HCT116 (cell line): Measurements from ENCODE around the gene TOB2. TPM values are rescaled to one million over a fixed set of nuclear protein-coding genes. Genes with fewer than 3 reads are reported as not detected.

ENCODE experiments used
- ATAC-seq: fragments of 200-7000 bp; cut with Tn5 transposase; 2 replicates; pipeline ENCODE4 v1.9.1; 2020; ENCODE audit warnings: mild to moderate bottlenecking, moderate library complexity
- BruUV-seq: library from RNA; stranded (reverse); fragments of 400-500 nt; replicated peaks from 2 replicates; lab custom pipeline; 2021; lab: Mats Ljungman, UMichigan
- CTCF ChIA-PET: fragments of 300-600 bp; sonication (Branson Sonifier 250); formaldehyde crosslinking; loops from one replicate; lab custom pipeline; 2021; ENCODE audit warnings: antibody characterized with exemption; lab: Charles Lee
- POLR2A ChIA-PET: fragments of 300-600, 350-600 bp; sonication (Branson Sonifier 250); formaldehyde crosslinking; loops from one replicate; lab custom pipeline; 2021; ENCODE audit warnings: antibody characterized with exemption; lab: Charles Lee
- RAD21 ChIA-PET, 2 experiments: fragments of 300-600 bp; sonication (Branson Sonifier 250); formaldehyde crosslinking; loops; one replicate each; lab custom pipeline; 2023; ENCODE audit warnings: low total read pairs in 2 of 2; ENCODE audit not compliant: uncharacterized antibody in 2 of 2, unreplicated experiment in 2 of 2, low non-redundant PET in 1 of 2; lab: Charles Lee
- DNase-seq: peaks from one replicate; pipeline ENCODE4 v3.0.0-alpha.2; 2010; ENCODE audit warnings: low read depth, low spot score
- H2AFZ ChIP-seq: fragments of 200-600 bp; shearing (Covaris generic), sonication (generic); 2 replicates; pipeline ENCODE4 v1.6.1; 2017; ENCODE audit warnings: low read depth, mixed run types, mixed read lengths, antibody characterized with exemption, low read length; ENCODE audit not compliant: poor library complexity, severe bottlenecking
- H3K27ac ChIP-seq: 2 replicates; pipeline ENCODE4 v1.5.1; 2012; ENCODE audit warnings: low read depth, low read length
- H3K27me3 ChIP-seq: fragments of 200-600 bp; sonication (generic); 2 replicates; pipeline ENCODE4 v1.6.1; 2016; ENCODE audit warnings: mixed run types, low read length, mixed read lengths; ENCODE audit not compliant: insufficient read depth
- H3K36me3 ChIP-seq, 2 experiments: fragments of 200-500 bp in 1 of 2; fragments of 200-600 bp in 1 of 2; sonication (Bioruptor generic) in 1 of 2; sonication (generic) in 1 of 2; 2 replicates each; pipeline versions ENCODE4 v1.5.1 to v1.6.1; 2014 to 2016; ENCODE audit warnings: low read length in 2 of 2, inconsistent platforms in 1 of 2, mixed read lengths in 1 of 2, mixed run types in 1 of 2; ENCODE audit not compliant: insufficient read depth in 2 of 2, control insufficient read depth in 1 of 2
- H3K4me1 ChIP-seq, 2 experiments: fragments of 200-600 bp in 1 of 2; sonication (generic) in 1 of 2; 2 replicates each; pipeline versions ENCODE4 v1.5.1 to v1.6.1; 2012 to 2017; ENCODE audit warnings: low read length in 2 of 2, inconsistent platforms in 1 of 2, mild to moderate bottlenecking in 1 of 2, mixed read lengths in 1 of 2, mixed run types in 1 of 2, moderate library complexity in 1 of 2; ENCODE audit not compliant: insufficient read depth in 2 of 2, control insufficient read depth in 1 of 2
- H3K4me2 ChIP-seq: fragments of 200-600 bp; sonication (generic); 2 replicates; pipeline ENCODE4 v1.6.1; 2017; ENCODE audit warnings: mixed run types, low read length, mixed read lengths
- H3K4me3 ChIP-seq, 2 experiments: fragments of 200-600 bp in 1 of 2; sonication (generic) in 1 of 2; replicated peaks in 1 of 2; 2 replicates each; pipeline ENCODE4 v1.5.1; 2011 to 2016; ENCODE audit warnings: low read length in 2 of 2, control low read depth in 1 of 2, low read depth in 1 of 2, mild to moderate bottlenecking in 1 of 2, mixed read lengths in 1 of 2, mixed run types in 1 of 2
- H3K79me2 ChIP-seq: fragments of 200-600 bp; sonication (generic); 2 replicates; pipeline ENCODE4 v1.6.1; 2017; ENCODE audit warnings: mild to moderate bottlenecking, mixed run types, low read length, moderate library complexity, mixed read lengths; ENCODE audit not compliant: insufficient read depth
- H3K9ac ChIP-seq: fragments of 200-600 bp; sonication (generic); 2 replicates; pipeline ENCODE4 v1.6.1; 2016; ENCODE audit warnings: low read length, mixed read lengths
- H3K9me2 ChIP-seq: fragments of 200-600 bp; sonication (generic), shearing (Covaris generic); 2 replicates; pipeline ENCODE4 v1.6.1; 2017; ENCODE audit warnings: mixed run types, mild to moderate bottlenecking, moderate library complexity; ENCODE audit not compliant: insufficient read depth
- H3K9me3 ChIP-seq, 2 experiments: fragments of 200-500 bp in 1 of 2; fragments of 200-600 bp in 1 of 2; sonication (Bioruptor generic) in 1 of 2; sonication (generic) in 1 of 2; 2 replicates each; pipeline ENCODE4 v1.6.1; 2014 to 2017; ENCODE audit warnings: low read length in 2 of 2, mixed read lengths in 2 of 2, inconsistent platforms in 1 of 2, low read depth in 1 of 2, mild to moderate bottlenecking in 1 of 2, mixed run types in 1 of 2, moderate library complexity in 1 of 2; ENCODE audit not compliant: control insufficient read depth in 1 of 2, insufficient read depth in 1 of 2
- H4K20me1 ChIP-seq: fragments of 200-600 bp; sonication (generic), shearing (Covaris generic); 2 replicates; pipeline ENCODE4 v1.6.1; 2017; ENCODE audit warnings: mixed run types, mild to moderate bottlenecking, moderate library complexity; ENCODE audit not compliant: insufficient read depth
- CBX3 ChIP-seq: IDR thresholded peaks from 2 replicates; pipeline ENCODE4 v1.6.1; 2012; ENCODE audit warnings: low read depth
- CTCF ChIP-seq, 3 experiments: fragments of 200-600 bp in 1 of 3; sonication (generic) in 1 of 3; IDR thresholded peaks in 2 of 3; conservative IDR thresholded peaks in 1 of 3; 2 replicates each; pipeline ENCODE4 v1.5.1; 2012 to 2017; ENCODE audit warnings: low read depth in 2 of 3, low read length in 2 of 3, antibody characterized with exemption in 1 of 3, borderline replicate concordance in 1 of 3, control low read depth in 1 of 3, mild to moderate bottlenecking in 1 of 3, mixed read lengths in 1 of 3, mixed run types in 1 of 3, moderate library complexity in 1 of 3; ENCODE audit not compliant: insufficient read depth in 1 of 3
- EGR1 ChIP-seq: IDR thresholded peaks from 2 replicates; pipeline ENCODE4 v1.6.1; 2012; ENCODE audit warnings: low read depth
- EZH2 ChIP-seq: fragments of 200-600 bp; sonication (generic); IDR thresholded peaks from 2 replicates; pipeline ENCODE4 v1.6.1; 2017; ENCODE audit warnings: antibody characterized with exemption, mixed run types
- EZH2phosphoT487 ChIP-seq: fragments of 200-600 bp; IDR thresholded peaks from 2 replicates; pipeline ENCODE4 v1.6.1; 2018; ENCODE audit warnings: antibody characterized with exemption, borderline replicate concordance
- FOSL1 ChIP-seq: IDR thresholded peaks from 2 replicates; pipeline ENCODE4 v1.6.1; 2012; ENCODE audit warnings: low read depth
- JUND ChIP-seq: IDR thresholded peaks from 2 replicates; pipeline ENCODE4 v1.6.1; 2012
- SP1 ChIP-seq: IDR thresholded peaks from 2 replicates; pipeline ENCODE4 v1.6.1; 2012; ENCODE audit warnings: low read depth
- TCF7L2 ChIP-seq: IDR thresholded peaks from 2 replicates; pipeline ENCODE4 v1.7.0; 2011; ENCODE audit warnings: borderline replicate concordance, inconsistent platforms; ENCODE audit not compliant: insufficient read depth, insufficient read length; ENCODE audit errors: extremely low read depth
- YY1 ChIP-seq: IDR thresholded peaks from 2 replicates; pipeline ENCODE4 v1.6.1; 2011; ENCODE audit warnings: low read length, low read depth, moderate library complexity, mild to moderate bottlenecking; ENCODE audit not compliant: insufficient replicate concordance; ENCODE audit errors: extremely low read depth
- ZBTB33 ChIP-seq: IDR thresholded peaks from 2 replicates; pipeline ENCODE4 v1.6.1; 2011; ENCODE audit warnings: mild to moderate bottlenecking, low read length, moderate library complexity; ENCODE audit not compliant: insufficient replicate concordance; ENCODE audit errors: extremely low read depth
- ZNF274 ChIP-seq: fragments of 200-500 bp; sonication (Bioruptor generic); IDR thresholded peaks from 2 replicates; pipeline ENCODE4 v1.6.1; 2014; ENCODE audit warnings: mild to moderate bottlenecking, low read depth, low read length, inconsistent platforms
- intact Hi-C: fragments of 100-400 bp; cut with micrococcal nuclease; formaldehyde crosslinking; loops from 2 replicates; pipeline ENCODE4 v1.10.0; 2022
- total RNA-seq: library from RNA; stranded (reverse); gene quantifications from one replicate; pipeline ENCODE4 v1.2.1, GENCODE V29; 2021; ENCODE audit not compliant: unreplicated experiment
- TF ChIP-seq, protein P1 (sequence below): IDR thresholded peaks from 2 replicates; pipeline ENCODE4 v1.6.1; 2012; ENCODE audit warnings: low read depth

The TOB2 gene
- total RNA-seq, 1 experiment from 2014 or later: 55.2 TPM

DNA sequence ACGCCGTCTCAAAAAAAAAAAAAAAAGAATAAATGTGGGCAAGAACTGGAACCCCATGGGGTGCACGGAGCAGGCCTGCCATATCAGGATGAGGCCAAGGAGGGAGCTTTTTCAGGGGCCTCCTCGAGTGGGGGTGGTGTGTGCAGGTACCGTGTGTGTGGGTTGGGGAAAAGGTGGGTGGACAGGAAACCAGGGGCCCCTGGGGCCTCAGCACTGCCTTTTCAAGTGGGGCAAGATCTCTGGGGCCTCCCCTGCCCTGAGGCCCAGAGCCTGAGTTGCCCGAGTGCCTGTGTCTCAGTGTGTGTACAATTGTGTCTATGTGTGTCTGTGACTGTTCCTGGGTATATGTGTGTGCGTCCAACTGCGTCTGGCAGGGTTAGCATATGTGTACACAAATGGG is 41.0 kb downstream of the TOB2 start:
- H3K4me1 ChIP-seq: peaks cover 11 to 22% of the 10 kb centered on the region in 2 experiments
- TF ChIP-seq, protein P1, sequence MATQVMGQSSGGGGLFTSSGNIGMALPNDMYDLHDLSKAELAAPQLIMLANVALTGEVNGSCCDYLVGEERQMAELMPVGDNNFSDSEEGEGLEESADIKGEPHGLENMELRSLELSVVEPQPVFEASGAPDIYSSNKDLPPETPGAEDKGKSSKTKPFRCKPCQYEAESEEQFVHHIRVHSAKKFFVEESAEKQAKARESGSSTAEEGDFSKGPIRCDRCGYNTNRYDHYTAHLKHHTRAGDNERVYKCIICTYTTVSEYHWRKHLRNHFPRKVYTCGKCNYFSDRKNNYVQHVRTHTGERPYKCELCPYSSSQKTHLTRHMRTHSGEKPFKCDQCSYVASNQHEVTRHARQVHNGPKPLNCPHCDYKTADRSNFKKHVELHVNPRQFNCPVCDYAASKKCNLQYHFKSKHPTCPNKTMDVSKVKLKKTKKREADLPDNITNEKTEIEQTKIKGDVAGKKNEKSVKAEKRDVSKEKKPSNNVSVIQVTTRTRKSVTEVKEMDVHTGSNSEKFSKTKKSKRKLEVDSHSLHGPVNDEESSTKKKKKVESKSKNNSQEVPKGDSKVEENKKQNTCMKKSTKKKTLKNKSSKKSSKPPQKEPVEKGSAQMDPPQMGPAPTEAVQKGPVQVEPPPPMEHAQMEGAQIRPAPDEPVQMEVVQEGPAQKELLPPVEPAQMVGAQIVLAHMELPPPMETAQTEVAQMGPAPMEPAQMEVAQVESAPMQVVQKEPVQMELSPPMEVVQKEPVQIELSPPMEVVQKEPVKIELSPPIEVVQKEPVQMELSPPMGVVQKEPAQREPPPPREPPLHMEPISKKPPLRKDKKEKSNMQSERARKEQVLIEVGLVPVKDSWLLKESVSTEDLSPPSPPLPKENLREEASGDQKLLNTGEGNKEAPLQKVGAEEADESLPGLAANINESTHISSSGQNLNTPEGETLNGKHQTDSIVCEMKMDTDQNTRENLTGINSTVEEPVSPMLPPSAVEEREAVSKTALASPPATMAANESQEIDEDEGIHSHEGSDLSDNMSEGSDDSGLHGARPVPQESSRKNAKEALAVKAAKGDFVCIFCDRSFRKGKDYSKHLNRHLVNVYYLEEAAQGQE: no peak
- no peak for TF ChIP-seq TCF7L2
- TF ChIP-seq FOSL1: no peak
- no peak for TF ChIP-seq SP1
- no peak for TF ChIP-seq EZH2
- no peak for TF ChIP-seq ZNF274
- TF ChIP-seq CBX3: no peak
- TF ChIP-seq ZBTB33: no peak
- no peak for TF ChIP-seq JUND
- no peak for TF ChIP-seq EZH2phosphoT487
- no peak for TF ChIP-seq EGR1
- no peak for TF ChIP-seq CTCF (IDR thresholded peaks at IDR 0.05 in 2 of 3, conservative IDR thresholded peaks at IDR 0.05 in 1 of 3; ENCODE audit: borderline replicate concordance in 1 of 3, insufficient read depth in 1 of 3, low read depth in 2 of 3, low read length in 2 of 3)
- TF ChIP-seq YY1: no peak
- no peak overlapping the region for H3K9ac ChIP-seq
- no peaks in the 10 kb centered on the region for H3K36me3 ChIP-seq
- H3K27me3 ChIP-seq: no peaks in the 10 kb centered on the region
- H3K4me3 ChIP-seq: no peak overlapping the region
- H4K20me1 ChIP-seq: no peaks in the 10 kb centered on the region
- no peak overlapping the region for H3K27ac ChIP-seq
- RAD21 ChIA-PET: no interaction called here
- CTCF ChIA-PET: no interaction called here
- no peaks in the 10 kb centered on the region for H3K79me2 ChIP-seq
- intact Hi-C loops: no loop called here
- H3K9me2 ChIP-seq: no peaks in the 10 kb centered on the region
- no TSS peak for BruUV-seq
- DNase-seq (no peak), ATAC-seq (no peak)
- H3K4me2 ChIP-seq: no peak overlapping the region
- no peaks in the 10 kb centered on the region for H3K9me3 ChIP-seq
- H2AFZ ChIP-seq: no peak overlapping the region
- POLR2A ChIA-PET: no interaction called here
